Measurements from ENCODE around the gene FBLN1. TPM values are rescaled to one million over a fixed set of nuclear protein-coding genes. Genes with fewer than 3 reads are reported as not detected.

Gene FBLN1
- total RNA-seq, 1 donor, result 256 TPM

- H3K4me3 ChIP-seq (ENCODE audit: low read depth, low read length), result no peak overlapping the region
- no peak for DNase-seq (ENCODE audit: low read depth)
- TF ChIP-seq, protein P1, sequence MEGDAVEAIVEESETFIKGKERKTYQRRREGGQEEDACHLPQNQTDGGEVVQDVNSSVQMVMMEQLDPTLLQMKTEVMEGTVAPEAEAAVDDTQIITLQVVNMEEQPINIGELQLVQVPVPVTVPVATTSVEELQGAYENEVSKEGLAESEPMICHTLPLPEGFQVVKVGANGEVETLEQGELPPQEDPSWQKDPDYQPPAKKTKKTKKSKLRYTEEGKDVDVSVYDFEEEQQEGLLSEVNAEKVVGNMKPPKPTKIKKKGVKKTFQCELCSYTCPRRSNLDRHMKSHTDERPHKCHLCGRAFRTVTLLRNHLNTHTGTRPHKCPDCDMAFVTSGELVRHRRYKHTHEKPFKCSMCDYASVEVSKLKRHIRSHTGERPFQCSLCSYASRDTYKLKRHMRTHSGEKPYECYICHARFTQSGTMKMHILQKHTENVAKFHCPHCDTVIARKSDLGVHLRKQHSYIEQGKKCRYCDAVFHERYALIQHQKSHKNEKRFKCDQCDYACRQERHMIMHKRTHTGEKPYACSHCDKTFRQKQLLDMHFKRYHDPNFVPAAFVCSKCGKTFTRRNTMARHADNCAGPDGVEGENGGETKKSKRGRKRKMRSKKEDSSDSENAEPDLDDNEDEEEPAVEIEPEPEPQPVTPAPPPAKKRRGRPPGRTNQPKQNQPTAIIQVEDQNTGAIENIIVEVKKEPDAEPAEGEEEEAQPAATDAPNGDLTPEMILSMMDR (IDR thresholded peaks at IDR 0.05; ENCODE audit: insufficient read depth, low read depth, low read length), result no peak
Measured at GRCh38 chr22:45578524-45579147, 76.0 kb downstream of the FBLN1 start.

DNA sequence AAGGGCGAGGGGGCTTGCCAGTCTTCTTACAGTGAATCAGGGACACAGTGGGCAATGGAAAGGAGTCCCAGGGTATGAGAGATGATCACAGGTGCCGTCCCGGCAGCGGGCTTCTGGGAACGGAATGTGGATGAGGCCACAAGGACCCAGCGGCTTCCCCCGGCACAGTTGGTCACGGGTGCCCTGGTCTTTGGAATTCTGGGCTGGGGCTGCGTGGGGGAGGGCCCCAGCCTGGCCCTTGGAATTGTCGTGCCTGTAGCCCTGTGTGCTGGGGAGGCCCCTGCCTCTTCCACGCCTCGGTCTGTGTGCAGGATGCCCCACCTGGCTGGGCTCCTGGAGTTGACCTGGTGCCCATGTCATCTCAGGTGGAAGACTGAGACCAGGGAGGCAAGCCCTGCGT lies 76.6 kb downstream of the FBLN1 start:
- H3K4me3 ChIP-seq (ENCODE audit: low read depth, low read length), result no peak overlapping the region
- DNase-seq (ENCODE audit: low read depth), result no peak
- TF ChIP-seq, protein P1 (IDR thresholded peaks at IDR 0.05; ENCODE audit: insufficient read depth, low read depth, low read length), result no peak

- TF ChIP-seq, protein P1 (IDR thresholded peaks at IDR 0.05; ENCODE audit: insufficient read depth, low read depth, low read length), result no peak
- H3K4me3 ChIP-seq (ENCODE audit: low read depth, low read length), result no peak overlapping the region
- DNase-seq (ENCODE audit: low read depth), result no peak
Measured at GRCh38 chr22:45579806-45580725, 77.4 kb downstream of the FBLN1 start.

- DNase-seq (ENCODE audit: low read depth), result no peak
- TF ChIP-seq, protein P1 (IDR thresholded peaks at IDR 0.05; ENCODE audit: insufficient read depth, low read depth, low read length), result no peak
Measured at GRCh38 chr22:45580726-45581381, 78.2 kb downstream of the FBLN1 start.

DNA sequence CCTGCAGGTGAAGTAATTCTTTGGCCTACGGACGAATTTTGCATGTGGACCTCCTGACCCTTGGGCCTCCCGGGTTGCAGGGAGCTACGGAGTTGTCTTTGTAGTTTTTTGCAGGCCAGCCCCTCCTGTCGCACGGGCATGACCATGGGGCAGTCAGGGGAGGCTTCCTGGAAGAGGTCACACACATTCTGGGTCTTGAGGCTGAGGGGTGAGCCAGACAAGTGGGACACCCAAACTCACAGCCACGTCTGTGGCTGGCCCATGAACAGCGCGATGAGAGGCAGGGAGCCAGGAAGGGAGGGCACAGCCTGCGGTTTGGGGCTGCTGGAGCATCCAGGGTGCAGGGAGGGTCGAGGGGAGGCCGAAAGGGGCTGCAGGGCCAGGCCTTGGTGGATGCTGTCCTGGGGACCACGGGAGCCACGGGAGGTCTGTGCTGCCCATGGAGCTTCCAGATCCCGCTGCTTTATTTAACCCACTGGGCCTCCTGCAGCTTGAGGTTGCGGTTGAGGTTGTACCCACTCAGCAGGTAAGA lies 78.9 kb downstream of the FBLN1 start:
- TF ChIP-seq, protein P1 (IDR thresholded peaks at IDR 0.05; ENCODE audit: insufficient read depth, low read depth, low read length), result no peak

More at GRCh38 chr22:45580726-45581381, 78.2 kb downstream of the FBLN1 start:
- no peak overlapping the region for H3K4me3 ChIP-seq (ENCODE audit: low read depth, low read length)

DNA sequence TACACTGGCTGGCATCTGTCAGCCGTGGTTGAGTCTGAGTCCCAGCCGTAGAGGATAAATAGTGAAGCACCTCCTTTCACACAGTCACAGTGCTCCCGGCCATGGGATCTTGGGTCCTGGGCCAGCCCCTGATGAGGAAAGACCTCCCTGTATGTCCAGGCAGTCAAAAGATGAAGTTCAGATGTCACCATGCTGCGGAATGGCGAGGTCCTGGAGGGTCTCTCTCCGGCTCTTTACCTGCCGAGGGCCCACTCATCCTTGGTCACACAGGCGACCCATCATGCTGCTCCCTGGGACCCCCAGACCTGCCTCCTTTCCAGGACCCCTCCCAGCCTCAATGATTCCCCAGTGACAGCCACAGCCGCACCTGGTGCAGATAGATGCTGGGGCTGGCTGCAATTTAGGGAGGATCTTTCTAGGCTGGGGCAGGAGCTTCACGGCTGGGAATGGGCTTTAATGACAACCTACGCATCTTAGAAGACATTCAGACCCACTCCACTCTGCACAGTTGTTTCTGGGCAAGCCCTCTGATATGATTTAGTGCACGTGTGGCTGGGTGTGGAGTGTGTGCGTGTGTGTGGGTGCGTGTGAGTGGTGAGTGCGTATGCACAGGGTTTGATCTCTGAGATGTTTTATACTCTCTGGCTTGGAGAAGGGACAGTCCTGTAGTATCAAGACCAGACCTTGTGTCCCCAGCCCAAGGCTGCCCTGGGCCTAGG lies 79.7 kb downstream of the FBLN1 start:
- no peak for DNase-seq (ENCODE audit: low read depth)

More for the DNA sequence above, 78.9 kb downstream of the FBLN1 start:
- H3K4me3 ChIP-seq (ENCODE audit: low read depth, low read length), result no peak overlapping the region
- DNase-seq (ENCODE audit: low read depth), result no peak

More for the DNA sequence above, 79.7 kb downstream of the FBLN1 start:
- TF ChIP-seq, protein P1 (IDR thresholded peaks at IDR 0.05; ENCODE audit: insufficient read depth, low read depth, low read length), result no peak
- no peak overlapping the region for H3K4me3 ChIP-seq (ENCODE audit: low read depth, low read length)

All from fibroblast of villous mesenchyme (primary cell).